BLaER1 treated with 17β-estradiol and CSF1 and Interleukin-3, amounts not matched to agents 10 nM and 100 nM (cell line): ENCODE results near the gene HARBI1.
A peak's percentile ranks its signal among the peaks of the same experiment; 100 is the strongest.

ENCODE experiments used
- H3K27ac ChIP-seq, 11 experiments: shearing (Covaris generic); formaldehyde crosslinking; 2 replicates each; pipeline ENCODE4 v1.8.1; 2022
- H3K27me3 ChIP-seq, 11 experiments: shearing (Covaris generic); formaldehyde crosslinking; 2 replicates each; pipeline ENCODE4 v1.8.1; 2022
- H3K36me3 ChIP-seq, 11 experiments: shearing (Covaris generic); formaldehyde crosslinking; 2 replicates each; pipeline ENCODE4 v1.8.1; 2022
- H3K4me1 ChIP-seq, 10 experiments: shearing (Covaris generic); formaldehyde crosslinking; 2 replicates each; pipeline ENCODE4 v1.8.1; 2022
- H3K4me2 ChIP-seq, 11 experiments: shearing (Covaris generic); formaldehyde crosslinking; 2 replicates each; pipeline ENCODE4 v1.8.1; 2022
- H3K4me3 ChIP-seq, 10 experiments: shearing (Covaris generic); formaldehyde crosslinking; 2 replicates each; pipeline ENCODE4 v1.8.1; 2022
- H3K9ac ChIP-seq, 11 experiments: shearing (Covaris generic); formaldehyde crosslinking; 2 replicates each; pipeline ENCODE4 v1.8.1; 2022
- H3K9me3 ChIP-seq, 11 experiments: shearing (Covaris generic); formaldehyde crosslinking; replicated peaks in 1 of 11; 2 replicates each; pipeline ENCODE4 v1.8.1; 2022
- H4K20me1 ChIP-seq, 11 experiments: shearing (Covaris generic); formaldehyde crosslinking; 2 replicates each; pipeline ENCODE4 v1.8.1; 2022
- Cebpa-rat ChIP-seq, 11 experiments: shearing (Covaris generic); IDR thresholded peaks; 2 replicates each; pipeline ENCODE4 v1.8.1; 2022

HARBI1 gene

GRCh38 chr11:46628961-46629360, 11.9 kb upstream of the HARBI1 start:
- Histone ChIP-seq H4K20me1 (peaks cover 0 to 40% (median 23%) of the 10 kb centered on the region in 11 experiments; a peak in 14 of 22 replicates), H3K4me3 (no peak overlapping the region), H3K4me1 (0 out of 20 replicates have a peak, but pooled peaks cover 0 to 3% (median 0%) of the 10 kb centered on the region in 10 experiments)

GRCh38 chr11:46625406-46625805, 8.4 kb upstream of the HARBI1 start:
- TF ChIP-seq Cebpa-rat (IDR thresholded peaks at IDR 0.05) = no peak
- no peaks in the 10 kb centered on the region for H3K9me3 ChIP-seq
- H3K27me3 ChIP-seq = no peaks in the 10 kb centered on the region
- no peak overlapping the region for H3K9ac ChIP-seq
- no peak overlapping the region for H3K4me3 ChIP-seq
- no peak overlapping the region for H3K27ac ChIP-seq
- peaks cover 6 to 42% (median 25%) of the 10 kb centered on the region in 11 experiments; a peak in 14 of 22 replicates for H4K20me1 ChIP-seq
- H3K36me3 ChIP-seq = peaks cover 77 to 98% (median 85%) of the 10 kb centered on the region in 11 experiments
- H3K4me2 ChIP-seq = no peak overlapping the region
- 0 out of 20 replicates have a peak, but pooled peaks cover 0 to 3% (median 0%) of the 10 kb centered on the region in 10 experiments for H3K4me1 ChIP-seq

More at GRCh38 chr11:46628961-46629360, 11.9 kb upstream of the HARBI1 start:
- Histone ChIP-seq H3K36me3 (peaks cover 70 to 98% (median 88%) of the 10 kb centered on the region in 11 experiments), H3K9ac (no peak overlapping the region), H3K9me3 (no peaks in the 10 kb centered on the region), H3K4me2 (no peak overlapping the region), H3K27me3 (no peaks in the 10 kb centered on the region), H3K27ac (no peak overlapping the region)
- no peak for TF ChIP-seq Cebpa-rat (IDR thresholded peaks at IDR 0.05)

- Histone ChIP-seq H3K27me3 (no peaks in the 10 kb centered on the region), H3K4me3 (peak overlapping the region; percentile 80 to 100 (median 94); a peak in 18 of 20 replicates), H3K9ac (peak overlapping the region; percentile 92 to 99 (median 98)), H3K4me1 (peaks cover 21 to 44% (median 33%) of the 10 kb centered on the region in 10 experiments), H3K27ac (peak overlapping the region in 8 of 11 experiments; percentile 94 to 99 (median 98); a peak in 11 of 22 replicates), H3K4me2 (peak overlapping the region; percentile 81 to 96 (median 89)), H3K9me3 (no peaks in the 10 kb centered on the region), H3K36me3 (peaks cover 24 to 47% (median 34%) of the 10 kb centered on the region in 11 experiments), H4K20me1 (peaks cover 0 to 10% (median 5%) of the 10 kb centered on the region in 11 experiments; a peak in 8 of 22 replicates)
- no peak for TF ChIP-seq Cebpa-rat (IDR thresholded peaks at IDR 0.05)
Measured at GRCh38 chr11:46618837-46619236, 1.8 kb upstream of the HARBI1 start.

- H3K4me2 ChIP-seq = peak overlapping the region; percentile 81 to 96 (median 89)
Measured at GRCh38 chr11:46617972-46618314, 916 bp upstream of the HARBI1 start.

GRCh38 chr11:46616551-46617133, 385 bp downstream of the HARBI1 start:
- Histone ChIP-seq H3K4me3 (peak overlapping the region; percentile 80 to 100 (median 94)), H3K27me3 (no peaks in the 10 kb centered on the region), H4K20me1 (peaks cover 0 to 10% (median 5%) of the 10 kb centered on the region in 11 experiments; a peak in 6 of 22 replicates), H3K36me3 (peaks cover 9 to 25% (median 18%) of the 10 kb centered on the region in 11 experiments), H3K27ac (peak overlapping the region; percentile 94 to 99 (median 99)), H3K9ac (peak overlapping the region; percentile 92 to 99 (median 98)), H3K4me2 (peak overlapping the region; percentile 67 to 91 (median 85)), H3K4me1 (peaks cover 21 to 52% (median 33%) of the 10 kb centered on the region in 10 experiments), H3K9me3 (no peaks in the 10 kb centered on the region)
- no peak for TF ChIP-seq Cebpa-rat (IDR thresholded peaks at IDR 0.05)

More at GRCh38 chr11:46617972-46618314, 916 bp upstream of the HARBI1 start:
- Histone ChIP-seq H3K27ac (peak overlapping the region; percentile 94 to 99 (median 99)), H3K4me1 (peaks cover 21 to 44% (median 33%) of the 10 kb centered on the region in 10 experiments), H4K20me1 (peaks cover 0 to 10% (median 5%) of the 10 kb centered on the region in 11 experiments; a peak in 7 of 22 replicates), H3K4me3 (peak overlapping the region; percentile 80 to 100 (median 94)), H3K9ac (peak overlapping the region; percentile 92 to 99 (median 98)), H3K9me3 (no peaks in the 10 kb centered on the region), H3K27me3 (no peaks in the 10 kb centered on the region), H3K36me3 (peaks cover 16 to 38% (median 28%) of the 10 kb centered on the region in 11 experiments)
- no peak for TF ChIP-seq Cebpa-rat (IDR thresholded peaks at IDR 0.05)

- no peak overlapping the region for H3K9ac ChIP-seq
- no peaks in the 10 kb centered on the region for H3K27me3 ChIP-seq
- H3K4me1 ChIP-seq = peaks cover 21 to 58% (median 33%) of the 10 kb centered on the region in 10 experiments
- peak overlapping the region in 1 of 10 experiments; percentile 97; a peak in 1 of 20 replicates for H3K4me3 ChIP-seq
- peaks cover 0 to 10% (median 0%) of the 10 kb centered on the region in 11 experiments; a peak in 5 of 22 replicates for H4K20me1 ChIP-seq
- H3K4me2 ChIP-seq = peak overlapping the region; percentile 67 to 91 (median 85); a peak in 17 of 22 replicates
- no peaks in the 10 kb centered on the region for H3K9me3 ChIP-seq
- TF ChIP-seq Cebpa-rat (IDR thresholded peaks at IDR 0.05) = no peak
- H3K36me3 ChIP-seq = peaks cover 0 to 16% (median 10%) of the 10 kb centered on the region in 11 experiments; a peak in 19 of 22 replicates
- no peak overlapping the region for H3K27ac ChIP-seq
Measured at GRCh38 chr11:46615756-46616155, 1.3 kb downstream of the HARBI1 start.

- H3K9me3 ChIP-seq = no peaks in the 10 kb centered on the region
- no peaks in the 10 kb centered on the region for H3K27me3 ChIP-seq
- no peaks in the 10 kb centered on the region for H4K20me1 ChIP-seq
- no peak overlapping the region for H3K27ac ChIP-seq
- no peaks in the 10 kb centered on the region; a peak in 1 of 22 replicates for H3K36me3 ChIP-seq
- H3K4me3 ChIP-seq = no peak overlapping the region
- TF ChIP-seq Cebpa-rat (IDR thresholded peaks at IDR 0.05) = no peak
- no peak overlapping the region for H3K9ac ChIP-seq
- H3K4me1 ChIP-seq = peaks cover 8 to 36% (median 15%) of the 10 kb centered on the region in 10 experiments; a peak in 19 of 20 replicates
- peak overlapping the region in 1 of 11 experiments; percentile 3; a peak in 1 of 22 replicates for H3K4me2 ChIP-seq
Measured at GRCh38 chr11:46612326-46612725, 4.7 kb downstream of the HARBI1 start.

GRCh38 chr11:46611526-46612304, 5.3 kb downstream of the HARBI1 start:
- Histone ChIP-seq H3K27ac (no peak overlapping the region), H3K9ac (no peak overlapping the region), H3K36me3 (no peaks in the 10 kb centered on the region; a peak in 1 of 22 replicates), H4K20me1 (no peaks in the 10 kb centered on the region), H3K9me3 (no peaks in the 10 kb centered on the region), H3K4me3 (no peak overlapping the region), H3K27me3 (no peaks in the 10 kb centered on the region), H3K4me1 (peaks cover 8 to 36% (median 15%) of the 10 kb centered on the region in 10 experiments; a peak in 19 of 20 replicates), H3K4me2 (peak overlapping the region in 1 of 11 experiments; percentile 3; a peak in 1 of 22 replicates)
- no peak for TF ChIP-seq Cebpa-rat (IDR thresholded peaks at IDR 0.05)

GRCh38 chr11:46609386-46609785, 7.6 kb downstream of the HARBI1 start:
- Histone ChIP-seq H4K20me1 (no peaks in the 10 kb centered on the region), H3K9ac (no peak overlapping the region)
- no peak for TF ChIP-seq Cebpa-rat (IDR thresholded peaks at IDR 0.05)

More at GRCh38 chr11:46609386-46609785, 7.6 kb downstream of the HARBI1 start:
- Histone ChIP-seq H3K4me1 (peaks cover 0 to 15% (median 0%) of the 10 kb centered on the region in 10 experiments; a peak in 5 of 20 replicates), H3K36me3 (no peaks in the 10 kb centered on the region; a peak in 1 of 22 replicates), H3K27ac (no peak overlapping the region), H3K4me3 (no peak overlapping the region), H3K27me3 (no peaks in the 10 kb centered on the region), H3K4me2 (no peak overlapping the region), H3K9me3 (no peaks in the 10 kb centered on the region)
